Neural cell (in vitro differentiated cells): ENCODE data around the gene MRPL48. TPM values are rescaled to one million over a fixed set of nuclear protein-coding genes. Genes with fewer than 3 reads are reported as not detected.

ENCODE experiments used
- H2AFZ ChIP-seq: fragments of 200-600, 300-800 bp; sonication (generic), shearing (Covaris generic); 2 replicates; pipeline ENCODE4 v1.6.0; 2014; ENCODE audit warnings: low read depth, mild to moderate bottlenecking, antibody characterized with exemption, low read length, moderate library complexity
- H3F3A ChIP-seq: fragments of 200-600 bp; shearing (Covaris generic); 2 replicates; pipeline ENCODE4 v1.6.1; 2016; ENCODE audit warnings: mild to moderate bottlenecking, moderate library complexity, mixed read lengths, antibody characterized with exemption, low read length; ENCODE audit not compliant: insufficient read depth, poor library complexity, severe bottlenecking
- H3K27ac ChIP-seq: fragments of 200-600, 300-800 bp; sonication (generic), shearing (Covaris generic); 2 replicates; pipeline ENCODE4 v1.5.1; 2014; ENCODE audit warnings: mild to moderate bottlenecking, low read length, moderate library complexity
- H3K27me3 ChIP-seq: fragments of 300-800, 200-600 bp; sonication (generic), shearing (Covaris generic); 2 replicates; pipeline ENCODE4 v1.6.0; 2014; ENCODE audit warnings: mild to moderate bottlenecking, low read depth, low read length, moderate library complexity; ENCODE audit not compliant: insufficient read depth
- H3K36me3 ChIP-seq: fragments of 300-800, 200-600 bp; sonication (generic), shearing (Covaris generic); 2 replicates; pipeline ENCODE4 v1.5.1; 2014; ENCODE audit warnings: mild to moderate bottlenecking, antibody characterized with exemption, low read length, moderate library complexity; ENCODE audit not compliant: insufficient read depth
- H3K4me2 ChIP-seq: fragments of 300-800, 200-600 bp; sonication (generic), shearing (Covaris generic); 2 replicates; pipeline ENCODE4 v1.6.0; 2014; ENCODE audit warnings: mild to moderate bottlenecking, low read length
- H3K4me3 ChIP-seq: fragments of 300-800, 200-600 bp; sonication (generic), shearing (Covaris generic); 2 replicates; pipeline ENCODE4 v1.5.1; 2014; ENCODE audit warnings: mild to moderate bottlenecking, low read length, moderate library complexity
- H3K79me2 ChIP-seq: fragments of 200-600 bp; shearing (Covaris generic); replicated peaks from 2 replicates; pipeline ENCODE4 v1.6.0; 2014; ENCODE audit warnings: mild to moderate bottlenecking, low read length, moderate library complexity; ENCODE audit not compliant: insufficient read depth
- H3K9ac ChIP-seq: fragments of 300-800, 200-600 bp; sonication (generic), shearing (Covaris generic); 2 replicates; pipeline ENCODE4 v1.6.1; 2016; ENCODE audit warnings: mild to moderate bottlenecking, low read length, mixed read lengths
- H3K9me2 ChIP-seq: fragments of 200-600 bp; shearing (Covaris generic); 2 replicates; pipeline ENCODE4 v1.6.1; 2016; ENCODE audit warnings: mild to moderate bottlenecking, low read length, mixed read lengths; ENCODE audit not compliant: insufficient read depth
- H3K9me3 ChIP-seq: fragments of 200-600, 300-800 bp; sonication (generic), shearing (Covaris generic); 2 replicates; pipeline ENCODE4 v1.6.1; 2016; ENCODE audit warnings: mild to moderate bottlenecking, mixed run types, low read length, moderate library complexity, mixed read lengths
- H4K20me1 ChIP-seq: fragments of 200-600 bp; shearing (Covaris generic); 2 replicates; pipeline ENCODE4 v1.6.1; 2016; ENCODE audit warnings: mild to moderate bottlenecking, mixed run types; ENCODE audit not compliant: insufficient read depth
- EP300 ChIP-seq: fragments of 450-650 bp; conservative IDR thresholded peaks from 2 replicates; pipeline ENCODE4 v1.6.1; 2014; ENCODE audit warnings: antibody characterized with exemption, mild to moderate bottlenecking, moderate library complexity; ENCODE audit not compliant: poor library complexity, severe bottlenecking
- EZH2 ChIP-seq: fragments of 200-600, 300-800 bp; shearing (Covaris generic), sonication (generic); IDR thresholded peaks from 2 replicates; pipeline ENCODE4 v1.6.1; 2014; ENCODE audit warnings: antibody characterized with exemption, low read length, borderline replicate concordance, mild to moderate bottlenecking; ENCODE audit not compliant: insufficient read depth, poor library complexity, severe bottlenecking
- MXI1 ChIP-seq: fragments of 450-650 bp; conservative IDR thresholded peaks from 2 replicates; pipeline ENCODE4 v1.6.1; 2014; ENCODE audit warnings: antibody characterized with exemption, mild to moderate bottlenecking; ENCODE audit not compliant: poor library complexity, severe bottlenecking
- POLR2AphosphoS5 ChIP-seq: IDR thresholded peaks from 2 replicates; pipeline ENCODE4 v1.6.1; 2012
- RAD21 ChIP-seq: fragments of 450-650 bp; conservative IDR thresholded peaks from 2 replicates; pipeline ENCODE4 v1.6.1; 2014; ENCODE audit warnings: antibody characterized with exemption, mild to moderate bottlenecking, moderate library complexity
- SMC3 ChIP-seq: fragments of 450-650 bp; conservative IDR thresholded peaks from 2 replicates; pipeline ENCODE4 v1.6.1; 2014; ENCODE audit warnings: antibody characterized with exemption, mild to moderate bottlenecking, moderate library complexity; ENCODE audit not compliant: poor library complexity
- TAF1 ChIP-seq: IDR thresholded peaks from 2 replicates; pipeline ENCODE4 v1.6.1; 2012; ENCODE audit warnings: low read depth
- polyA plus RNA-seq: library from polyadenylated mRNA; depleted of rRNA; stranded (reverse); fragments of >200 nt; gene quantifications from 2 replicates; pipeline ENCODE4 v1.2.3, GENCODE V29; 2014
- TF ChIP-seq, protein P1 (sequence below): IDR thresholded peaks from 2 replicates; pipeline ENCODE4 v1.6.1; 2012; ENCODE audit warnings: borderline replicate concordance
- TF ChIP-seq, protein P2 (sequence below): fragments of 450-650 bp; IDR thresholded peaks from 2 replicates; pipeline ENCODE4 v1.5.1; 2014; ENCODE audit warnings: antibody characterized with exemption, mild to moderate bottlenecking, moderate library complexity; ENCODE audit not compliant: poor library complexity, severe bottlenecking

MRPL48 gene
- polyA plus RNA-seq, 1 donor from 2014 or later, result 98.3 TPM

- no peaks in the 10 kb centered on the region for H3K27me3 ChIP-seq
- H3K4me3 ChIP-seq, result no peak overlapping the region
- H4K20me1 ChIP-seq, result no peaks in the 10 kb centered on the region
- no peak overlapping the region for H3K9ac ChIP-seq
- no peak for TF ChIP-seq POLR2AphosphoS5
- TF ChIP-seq, protein P1, sequence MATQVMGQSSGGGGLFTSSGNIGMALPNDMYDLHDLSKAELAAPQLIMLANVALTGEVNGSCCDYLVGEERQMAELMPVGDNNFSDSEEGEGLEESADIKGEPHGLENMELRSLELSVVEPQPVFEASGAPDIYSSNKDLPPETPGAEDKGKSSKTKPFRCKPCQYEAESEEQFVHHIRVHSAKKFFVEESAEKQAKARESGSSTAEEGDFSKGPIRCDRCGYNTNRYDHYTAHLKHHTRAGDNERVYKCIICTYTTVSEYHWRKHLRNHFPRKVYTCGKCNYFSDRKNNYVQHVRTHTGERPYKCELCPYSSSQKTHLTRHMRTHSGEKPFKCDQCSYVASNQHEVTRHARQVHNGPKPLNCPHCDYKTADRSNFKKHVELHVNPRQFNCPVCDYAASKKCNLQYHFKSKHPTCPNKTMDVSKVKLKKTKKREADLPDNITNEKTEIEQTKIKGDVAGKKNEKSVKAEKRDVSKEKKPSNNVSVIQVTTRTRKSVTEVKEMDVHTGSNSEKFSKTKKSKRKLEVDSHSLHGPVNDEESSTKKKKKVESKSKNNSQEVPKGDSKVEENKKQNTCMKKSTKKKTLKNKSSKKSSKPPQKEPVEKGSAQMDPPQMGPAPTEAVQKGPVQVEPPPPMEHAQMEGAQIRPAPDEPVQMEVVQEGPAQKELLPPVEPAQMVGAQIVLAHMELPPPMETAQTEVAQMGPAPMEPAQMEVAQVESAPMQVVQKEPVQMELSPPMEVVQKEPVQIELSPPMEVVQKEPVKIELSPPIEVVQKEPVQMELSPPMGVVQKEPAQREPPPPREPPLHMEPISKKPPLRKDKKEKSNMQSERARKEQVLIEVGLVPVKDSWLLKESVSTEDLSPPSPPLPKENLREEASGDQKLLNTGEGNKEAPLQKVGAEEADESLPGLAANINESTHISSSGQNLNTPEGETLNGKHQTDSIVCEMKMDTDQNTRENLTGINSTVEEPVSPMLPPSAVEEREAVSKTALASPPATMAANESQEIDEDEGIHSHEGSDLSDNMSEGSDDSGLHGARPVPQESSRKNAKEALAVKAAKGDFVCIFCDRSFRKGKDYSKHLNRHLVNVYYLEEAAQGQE, result no peak
- TF ChIP-seq EP300, result no peak
- TF ChIP-seq, protein P2, sequence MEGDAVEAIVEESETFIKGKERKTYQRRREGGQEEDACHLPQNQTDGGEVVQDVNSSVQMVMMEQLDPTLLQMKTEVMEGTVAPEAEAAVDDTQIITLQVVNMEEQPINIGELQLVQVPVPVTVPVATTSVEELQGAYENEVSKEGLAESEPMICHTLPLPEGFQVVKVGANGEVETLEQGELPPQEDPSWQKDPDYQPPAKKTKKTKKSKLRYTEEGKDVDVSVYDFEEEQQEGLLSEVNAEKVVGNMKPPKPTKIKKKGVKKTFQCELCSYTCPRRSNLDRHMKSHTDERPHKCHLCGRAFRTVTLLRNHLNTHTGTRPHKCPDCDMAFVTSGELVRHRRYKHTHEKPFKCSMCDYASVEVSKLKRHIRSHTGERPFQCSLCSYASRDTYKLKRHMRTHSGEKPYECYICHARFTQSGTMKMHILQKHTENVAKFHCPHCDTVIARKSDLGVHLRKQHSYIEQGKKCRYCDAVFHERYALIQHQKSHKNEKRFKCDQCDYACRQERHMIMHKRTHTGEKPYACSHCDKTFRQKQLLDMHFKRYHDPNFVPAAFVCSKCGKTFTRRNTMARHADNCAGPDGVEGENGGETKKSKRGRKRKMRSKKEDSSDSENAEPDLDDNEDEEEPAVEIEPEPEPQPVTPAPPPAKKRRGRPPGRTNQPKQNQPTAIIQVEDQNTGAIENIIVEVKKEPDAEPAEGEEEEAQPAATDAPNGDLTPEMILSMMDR, result no peak
- TF ChIP-seq MXI1, result no peak
- no peak for TF ChIP-seq SMC3
- no peak for TF ChIP-seq EZH2
- no peak for TF ChIP-seq TAF1
- no peak for TF ChIP-seq RAD21
- no peaks in the 10 kb centered on the region for H3K9me3 ChIP-seq
- no peak overlapping the region for H3K4me2 ChIP-seq
- H3F3A ChIP-seq, result no peaks in the 10 kb centered on the region
- no peaks in the 10 kb centered on the region for H3K9me2 ChIP-seq
- H3K79me2 ChIP-seq, result no peaks in the 10 kb centered on the region
- no peak overlapping the region for H2AFZ ChIP-seq
- no peak overlapping the region for H3K27ac ChIP-seq
- no peaks in the 10 kb centered on the region for H3K36me3 ChIP-seq
Observed at GRCh38 chr11:73860202-73860601, 72.5 kb downstream of the MRPL48 start.

GRCh38 chr11:73862986-73863385 is 75.3 kb downstream of the MRPL48 start:
- Histone ChIP-seq H3K4me2 (no peak overlapping the region), H3K9me3 (no peaks in the 10 kb centered on the region), H3K4me3 (no peak overlapping the region), H3K79me2 (no peaks in the 10 kb centered on the region), H3K27ac (no peak overlapping the region), H4K20me1 (no peaks in the 10 kb centered on the region), H3F3A (no peaks in the 10 kb centered on the region), H2AFZ (no peak overlapping the region), H3K9me2 (no peaks in the 10 kb centered on the region), H3K9ac (no peak overlapping the region), H3K36me3 (no peaks in the 10 kb centered on the region), H3K27me3 (no peaks in the 10 kb centered on the region)
- TF ChIP-seq SMC3 (no peak), EP300 (no peak), RAD21 (no peak), MXI1 (no peak), EZH2 (no peak), TAF1 (no peak), POLR2AphosphoS5 (no peak)
- TF ChIP-seq, protein P1, result no peak
- TF ChIP-seq, protein P2, result no peak
